OCI-LY3 (cell line): Measurements from ENCODE around the gene MESP2.

ENCODE experiments used
- CTCF ChIP-seq: fragments of 200-600, 300-600 bp; sonication (generic); IDR thresholded peaks from 2 replicates; pipeline ENCODE4 v1.5.1; 2014; ENCODE audit warnings: antibody characterized with exemption, low read length, low read depth
- EZH2phosphoT487 ChIP-seq: fragments of 200-600 bp; shearing (Covaris generic); IDR thresholded peaks from 2 replicates; pipeline ENCODE4 v1.6.1; 2018; ENCODE audit warnings: antibody characterized with exemption, mixed run types, low read depth

- TF ChIP-seq CTCF (no peak), EZH2phosphoT487 (no peak)
Observed at GRCh38 chr15:89761929-89762328, 14.2 kb upstream of the MESP2 start.
